Measurements from ENCODE around the gene NHLH1. TPM values are rescaled to one million over a fixed set of nuclear protein-coding genes. Genes with fewer than 3 reads are reported as not detected.

Gene NHLH1
- total and polyA plus RNA-seq, 2 of the 13 experiments (the other 11 are each of a cell fraction or from before 2014, with no cell fraction given), result 0.11 to 0.57 TPM

- TF ChIP-seq AHDC1 (CRISPR knock-in tag; IDR thresholded peaks at IDR 0.05; ENCODE audit: borderline replicate concordance), result no peak
Measured at GRCh38 chr1:160402001-160402795, 35.3 kb downstream of the NHLH1 start (continued).

GRCh38 chr1:160403244-160403643 is 36.4 kb downstream of the NHLH1 start:
- 0% methylated on average over 3 of the region's 3 CpGs for WGBS (ENCODE audit: low lambda C conversion rate)
- Histone ChIP-seq H3K27me3 (ENCODE audit: control insufficient read depth in 1 of 2, insufficient read depth in 2 of 2, low read length in 2 of 2) (peaks cover 13 to 69% of the 10 kb centered on the region in 2 experiments), H3K27ac (ENCODE audit: extremely low read length, insufficient read depth, low read length) (no peak overlapping the region), H4K20me1 (ENCODE audit: insufficient read depth, low read length) (no peaks in the 10 kb centered on the region), H3K4me1 (ENCODE audit: insufficient read depth, low read length) (peaks cover 7% of the 10 kb centered on the region; the same call in 1 of the 2 replicates), H3K9me3 (ENCODE audit: low read length) (no peaks in the 10 kb centered on the region), H3K9ac (ENCODE audit: insufficient read depth, low read depth, low read length) (no peak overlapping the region), H3K4me2 (ENCODE audit: low read depth, low read length) (no peak overlapping the region), H3K36me3 (replicated peaks in 1 of 2; ENCODE audit: control insufficient read depth in 1 of 2, insufficient read depth in 2 of 2, low read length in 2 of 2) (no peaks in the 10 kb centered on the region), H3K4me3 (replicated peaks in 1 of 3; ENCODE audit: insufficient read depth in 1 of 3, low read depth in 2 of 3, low read length in 3 of 3) (no peak overlapping the region), H3K79me2 (ENCODE audit: insufficient read depth, low read length) (no peaks in the 10 kb centered on the region), H2AFZ (ENCODE audit: low read length) (no peak overlapping the region)
- no TSS peak for BruUV-seq (replicated peaks)
- FAIRE-seq, result no peak
- intact Hi-C loops (cut with micrococcal nuclease; ENCODE audit: unreplicated experiment), result no loop called here
- CTCF ChIA-PET (ENCODE audit: low intra/inter-chr PET ratio, low total read pairs), result no interaction called here
- ATAC-seq, result no peak
- no peak for DNase-seq (ENCODE audit: low spot score)
- POLR2A ChIA-PET, result no interaction called here
- in situ Hi-C loops (cut with HindIII; ENCODE audit: extremely low pct_ligation_motif_present, low pct_unique_long_range_greater_than_20kb), result no loop called here
- no peak for TF ChIP-seq HMGXB3 (CRISPR knock-in tag; IDR thresholded peaks at IDR 0.05; ENCODE audit: borderline replicate concordance)
- TF ChIP-seq HMG20A (CRISPR knock-in tag; IDR thresholded peaks at IDR 0.05; ENCODE audit: borderline replicate concordance), result no peak
- TF ChIP-seq PRMT3 (CRISPR knock-in tag; IDR thresholded peaks at IDR 0.05; ENCODE audit: borderline replicate concordance, low read depth), result no peak
- no peak for TF ChIP-seq HNF4A (CRISPR knock-in tag; IDR thresholded peaks at IDR 0.05)
- no peak for TF ChIP-seq ZNF766 (CRISPR knock-in tag; IDR thresholded peaks at IDR 0.05; ENCODE audit: borderline replicate concordance)
- TF ChIP-seq ZNF598 (CRISPR knock-in tag; IDR thresholded peaks at IDR 0.05; ENCODE audit: borderline replicate concordance), result no peak
- no peak for TF ChIP-seq ZBTB7A (CRISPR knock-in tag; IDR thresholded peaks at IDR 0.05)
- TF ChIP-seq IKZF4 (CRISPR knock-in tag; IDR thresholded peaks at IDR 0.05; ENCODE audit: borderline replicate concordance, low read depth, not compliant biosample characterization), result no peak
- TF ChIP-seq HOXA5 (CRISPR knock-in tag; IDR thresholded peaks at IDR 0.05), result no peak
- TF ChIP-seq TFAP4 (IDR thresholded peaks at IDR 0.05; ENCODE audit: borderline replicate concordance, low read depth), result no peak
